ENCODE data around the gene VPS54.
A peak's percentile ranks its signal among the peaks of the same experiment; 100 is the strongest.

The VPS54 gene

GRCh38 chr2:63842149-63843061, 176.8 kb downstream of the VPS54 start:
- DNase-seq (ENCODE audit: low spot score), result peak; percentile 47
